Astrocyte (in vitro differentiated cells and primary cell): ENCODE measurements around the gene UTS2R. TPM values are rescaled to one million over a fixed set of nuclear protein-coding genes. Genes with fewer than 3 reads are reported as not detected.

ENCODE experiments used
- DNase-seq: peaks from one replicate; pipeline ENCODE4 v3.0.0-alpha.2; 2010; ENCODE audit warnings: low read depth
- FAIRE-seq: peaks from 2 replicates; lab custom pipeline; 2011; peaks lifted over from hg19 to GRCh38; lab: Jason Lieb, UNC
- H2AFZ ChIP-seq: 2 replicates; pipeline ENCODE4 v1.6.0; 2012; ENCODE audit warnings: low read depth, low read length, inconsistent platforms
- H3K27ac ChIP-seq: 2 replicates; pipeline ENCODE4 v1.5.1; 2011; ENCODE audit warnings: low read depth, low read length, inconsistent platforms
- H3K27me3 ChIP-seq: 2 replicates; pipeline ENCODE4 v1.6.0; 2011; ENCODE audit warnings: low read length, inconsistent platforms; ENCODE audit not compliant: insufficient read depth
- H3K36me3 ChIP-seq: 2 replicates; pipeline ENCODE4 v1.5.1; 2011; ENCODE audit warnings: low read length, inconsistent platforms; ENCODE audit not compliant: insufficient read depth
- H3K4me1 ChIP-seq: 2 replicates; pipeline ENCODE4 v1.5.1; 2011; ENCODE audit warnings: low read length, inconsistent platforms; ENCODE audit not compliant: insufficient read depth
- H3K4me2 ChIP-seq: 2 replicates; pipeline ENCODE4 v1.6.0; 2012; ENCODE audit warnings: low read length, inconsistent platforms
- H3K4me3 ChIP-seq: 2 replicates; pipeline ENCODE4 v1.5.1; 2011; ENCODE audit warnings: low read depth, mild to moderate bottlenecking, low read length, inconsistent platforms; ENCODE audit not compliant: insufficient read depth
- H3K79me2 ChIP-seq: 2 replicates; pipeline ENCODE4 v1.6.0; 2012; ENCODE audit warnings: mild to moderate bottlenecking, low read length, inconsistent platforms; ENCODE audit not compliant: insufficient read depth
- H3K9ac ChIP-seq: 2 replicates; pipeline ENCODE4 v1.6.0; 2012; ENCODE audit warnings: mild to moderate bottlenecking, low read length, inconsistent platforms
- H3K9me3 ChIP-seq: 2 replicates; pipeline ENCODE4 v1.5.1; 2012; ENCODE audit warnings: low read depth, mild to moderate bottlenecking, low read length, inconsistent platforms; ENCODE audit not compliant: insufficient read depth
- H4K20me1 ChIP-seq: 2 replicates; pipeline ENCODE4 v1.6.0; 2012; ENCODE audit warnings: low read length, inconsistent platforms; ENCODE audit not compliant: insufficient read depth
- H3K27ac Mint-ChIP-seq: one replicate; pipeline ENCODE4 v1.8.0; 2021; ENCODE audit warnings: mild to moderate bottlenecking, mixed read lengths; ENCODE audit not compliant: unreplicated experiment
- H3K27me3 Mint-ChIP-seq: one replicate; pipeline ENCODE4 v1.8.0; 2021; ENCODE audit warnings: low read depth, mixed read lengths; ENCODE audit not compliant: unreplicated experiment
- H3K36me3 Mint-ChIP-seq: one replicate; pipeline ENCODE4 v1.8.0; 2021; ENCODE audit warnings: low read depth, mixed read lengths; ENCODE audit not compliant: unreplicated experiment
- H3K4me1 Mint-ChIP-seq: one replicate; pipeline ENCODE4 v1.8.0; 2021; ENCODE audit warnings: low read depth, mixed read lengths; ENCODE audit not compliant: unreplicated experiment
- H3K4me3 Mint-ChIP-seq: one replicate; pipeline ENCODE4 v1.8.0; 2021; ENCODE audit warnings: mild to moderate bottlenecking, moderate library complexity, mixed read lengths; ENCODE audit not compliant: unreplicated experiment
- H3K9me3 Mint-ChIP-seq: one replicate; pipeline ENCODE4 v1.8.0; 2021; ENCODE audit warnings: mild to moderate bottlenecking, mixed read lengths; ENCODE audit not compliant: unreplicated experiment
- EZH2 ChIP-seq: IDR thresholded peaks from 2 replicates; pipeline ENCODE4 v1.6.1; 2012; ENCODE audit warnings: mild to moderate bottlenecking, low read length, inconsistent platforms; ENCODE audit not compliant: insufficient read depth
- total RNA-seq: library from RNA; stranded (reverse); gene quantifications from 2 replicates; pipeline ENCODE4 v1.2.1, GENCODE V29; 2021
- TF ChIP-seq, protein P1 (sequence below): IDR thresholded peaks from 2 replicates; pipeline ENCODE4 v1.5.1; 2011; ENCODE audit warnings: low read depth, mild to moderate bottlenecking, inconsistent platforms, low read length, moderate library complexity; ENCODE audit not compliant: insufficient read depth

Gene UTS2R
- total RNA-seq, 1 donor from 2014 or later = not detected

DNA sequence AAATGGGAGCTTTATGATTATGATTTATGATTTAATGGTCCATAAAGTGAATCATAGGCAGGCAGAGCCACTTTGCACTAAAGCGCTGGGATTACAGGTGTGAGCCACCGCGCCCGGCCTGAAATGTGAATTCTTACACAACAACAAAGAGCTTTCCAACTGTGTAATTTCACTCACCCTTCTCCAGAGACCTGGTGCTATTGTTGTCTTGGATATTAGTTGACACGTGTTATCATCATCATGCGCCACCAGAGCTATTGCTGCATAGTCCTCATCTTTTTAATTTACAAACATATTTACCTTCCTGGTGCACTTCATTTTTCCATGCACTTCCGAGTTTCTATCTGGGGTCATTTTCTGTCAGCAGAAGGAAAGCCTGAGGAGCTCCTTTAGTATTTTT is 4.8 kb upstream of the UTS2R start:
- no peak overlapping the region for H3K4me3 Mint-ChIP-seq
- Histone ChIP-seq H3K36me3 (no peaks in the 10 kb centered on the region), H2AFZ (no peak overlapping the region), H3K79me2 (no peaks in the 10 kb centered on the region), H4K20me1 (no peaks in the 10 kb centered on the region), H3K4me3 (no peak overlapping the region), H3K27ac (no peak overlapping the region), H3K9ac (no peak overlapping the region), H3K9me3 (no peaks in the 10 kb centered on the region), H3K4me2 (no peak overlapping the region), H3K27me3 (peaks cover 23% of the 10 kb centered on the region), H3K4me1 (no peaks in the 10 kb centered on the region)
- DNase-seq = no peak
- no peaks in the 10 kb centered on the region for H3K36me3 Mint-ChIP-seq
- no peak overlapping the region for H3K27ac Mint-ChIP-seq
- peaks cover 49% of the 10 kb centered on the region for H3K27me3 Mint-ChIP-seq
- TF ChIP-seq, protein P1, sequence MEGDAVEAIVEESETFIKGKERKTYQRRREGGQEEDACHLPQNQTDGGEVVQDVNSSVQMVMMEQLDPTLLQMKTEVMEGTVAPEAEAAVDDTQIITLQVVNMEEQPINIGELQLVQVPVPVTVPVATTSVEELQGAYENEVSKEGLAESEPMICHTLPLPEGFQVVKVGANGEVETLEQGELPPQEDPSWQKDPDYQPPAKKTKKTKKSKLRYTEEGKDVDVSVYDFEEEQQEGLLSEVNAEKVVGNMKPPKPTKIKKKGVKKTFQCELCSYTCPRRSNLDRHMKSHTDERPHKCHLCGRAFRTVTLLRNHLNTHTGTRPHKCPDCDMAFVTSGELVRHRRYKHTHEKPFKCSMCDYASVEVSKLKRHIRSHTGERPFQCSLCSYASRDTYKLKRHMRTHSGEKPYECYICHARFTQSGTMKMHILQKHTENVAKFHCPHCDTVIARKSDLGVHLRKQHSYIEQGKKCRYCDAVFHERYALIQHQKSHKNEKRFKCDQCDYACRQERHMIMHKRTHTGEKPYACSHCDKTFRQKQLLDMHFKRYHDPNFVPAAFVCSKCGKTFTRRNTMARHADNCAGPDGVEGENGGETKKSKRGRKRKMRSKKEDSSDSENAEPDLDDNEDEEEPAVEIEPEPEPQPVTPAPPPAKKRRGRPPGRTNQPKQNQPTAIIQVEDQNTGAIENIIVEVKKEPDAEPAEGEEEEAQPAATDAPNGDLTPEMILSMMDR = no peak
- TF ChIP-seq EZH2 = no peak
- no peaks in the 10 kb centered on the region for H3K9me3 Mint-ChIP-seq
- FAIRE-seq = no peak
- H3K4me1 Mint-ChIP-seq = peaks cover 2% of the 10 kb centered on the region

DNA sequence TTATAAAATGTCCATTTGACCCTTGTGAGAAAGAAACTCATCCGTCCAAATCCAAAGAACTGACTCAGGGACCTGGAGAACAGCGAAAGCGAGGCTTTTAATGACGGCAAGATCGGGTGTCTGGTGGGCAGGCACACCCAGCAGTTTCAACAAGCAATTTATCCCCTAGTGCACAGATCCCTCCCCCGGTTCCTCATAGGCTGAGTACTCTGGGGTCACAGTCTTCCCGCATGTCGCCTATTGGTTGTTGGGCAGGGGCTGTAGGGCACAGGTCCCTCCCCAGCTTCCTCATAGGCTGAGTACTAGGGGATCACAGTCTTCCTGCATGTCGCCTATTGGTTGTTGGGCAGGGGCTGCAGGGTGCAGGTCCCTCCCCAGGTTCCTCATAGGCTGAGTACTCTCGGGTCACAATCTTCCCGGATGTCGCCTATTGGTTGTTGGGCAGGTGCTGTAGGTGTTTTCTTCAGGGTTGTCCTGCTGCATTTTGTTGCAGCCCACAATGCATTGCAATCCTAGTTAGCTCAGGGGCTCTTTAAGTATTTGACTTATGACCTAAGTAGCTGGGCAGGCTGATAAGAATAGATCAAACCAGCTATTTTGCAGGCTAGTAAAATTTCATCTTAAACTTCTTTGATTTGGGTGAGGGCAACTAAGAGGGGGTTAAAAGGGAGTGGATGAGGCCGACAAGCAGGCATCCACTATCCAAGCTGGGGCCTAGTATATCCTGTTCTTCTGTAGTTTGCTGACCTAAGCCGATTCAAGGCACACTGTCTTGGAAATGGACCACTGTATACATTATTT is 3.6 kb upstream of the UTS2R start:
- H3K9ac ChIP-seq = no peak overlapping the region
- H3K27ac ChIP-seq = no peak overlapping the region
- H3K4me1 ChIP-seq = no peaks in the 10 kb centered on the region
- peaks cover 32% of the 10 kb centered on the region for H3K27me3 ChIP-seq
- Mint-ChIP-seq H3K27me3 (peaks cover 51% of the 10 kb centered on the region), H3K4me1 (peaks cover 2% of the 10 kb centered on the region), H3K27ac (no peak overlapping the region), H3K9me3 (no peaks in the 10 kb centered on the region), H3K36me3 (no peaks in the 10 kb centered on the region), H3K4me3 (no peak overlapping the region)
- no peak for FAIRE-seq
- H3K9me3 ChIP-seq = no peaks in the 10 kb centered on the region
- no peak overlapping the region for H2AFZ ChIP-seq
- H3K36me3 ChIP-seq = no peaks in the 10 kb centered on the region
- H3K4me2 ChIP-seq = no peak overlapping the region
- H3K4me3 ChIP-seq = no peak overlapping the region
- no peak for DNase-seq
- H3K79me2 ChIP-seq = no peaks in the 10 kb centered on the region
- H4K20me1 ChIP-seq = no peaks in the 10 kb centered on the region
- TF ChIP-seq, protein P1 = no peak

DNA sequence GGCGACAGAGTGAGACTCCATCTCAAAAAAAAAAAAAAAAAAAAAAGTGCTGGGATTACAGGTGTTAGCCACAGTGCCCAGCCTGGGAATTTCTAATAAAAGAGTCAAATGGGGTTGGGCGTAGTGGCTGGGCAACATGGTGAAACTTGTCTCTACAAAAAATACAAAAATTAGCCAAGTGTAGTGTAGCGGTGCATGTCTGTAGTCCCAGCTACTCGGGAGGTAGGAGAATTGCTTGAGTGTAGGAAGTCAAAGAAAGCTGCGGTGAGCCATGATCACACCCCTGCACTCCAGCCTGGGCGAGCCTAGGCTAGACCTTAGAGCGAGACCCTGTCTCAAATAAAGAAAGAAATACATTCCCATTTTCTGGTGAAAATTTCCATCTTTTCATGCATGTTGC is 2.4 kb upstream of the UTS2R start:
- Mint-ChIP-seq H3K36me3 (no peaks in the 10 kb centered on the region), H3K27ac (no peak overlapping the region), H3K4me1 (peaks cover 2% of the 10 kb centered on the region), H3K9me3 (no peaks in the 10 kb centered on the region), H3K4me3 (no peak overlapping the region), H3K27me3 (peaks cover 49% of the 10 kb centered on the region)
- Histone ChIP-seq H3K27me3 (peaks cover 36% of the 10 kb centered on the region), H3K4me2 (no peak overlapping the region), H3K27ac (no peak overlapping the region), H3K9ac (no peak overlapping the region), H2AFZ (no peak overlapping the region), H3K4me3 (no peak overlapping the region), H3K79me2 (no peaks in the 10 kb centered on the region), H3K9me3 (no peaks in the 10 kb centered on the region), H3K4me1 (no peaks in the 10 kb centered on the region), H4K20me1 (no peaks in the 10 kb centered on the region), H3K36me3 (no peaks in the 10 kb centered on the region)
- DNase-seq (no peak), FAIRE-seq (no peak)
- TF ChIP-seq, protein P1 = no peak
- no peak for TF ChIP-seq EZH2
